ENCODE results near the gene DNAJC15. TPM values are rescaled to one million over a fixed set of nuclear protein-coding genes. Genes with fewer than 3 reads are reported as not detected.
A peak's percentile ranks its signal among the peaks of the same experiment; 100 is the strongest.

Gene DNAJC15
- total RNA-seq, 1 donor from 2014 or later, result 2.3 TPM

- intact Hi-C loops (cut with DNase I), result loop anchor here (1.0 kb wide), 1 partner anchor 31 kb away; the partner anchor contains the start of gene DNAJC15
- Histone ChIP-seq H3K27ac (peak within 1 kb of the TSS; percentile 42 to 70), H3K36me3 (no peaks in the 10 kb centered on the region), H3K27me3 (no peaks in the 10 kb centered on the region), H3K9me3 (no peaks in the 10 kb centered on the region), H3K4me1 (peaks cover 0 to 2% of the 10 kb centered on the region in 2 donors), H3K4me3 (peak within 1 kb of the TSS; percentile 71 to 83)
- peak in 1 of 2 donors; percentile 80 for DNase-seq (ENCODE audit: low spot score in 2 of 2)
- TF ChIP-seq CTCF (IDR thresholded peaks at IDR 0.05), result no peak
Observed at GRCh38 chr13:42991898-42992763, 31.3 kb upstream of the DNAJC15 start, which contains the start of gene EPSTI1. Gene EPSTI1 (minus strand): TSS chr13:42992241. CDS start chr13:42992165, 76 bp downstream.

- intact Hi-C loops (cut with DNase I), result loop anchor here (1.0 kb wide), 1 partner anchor 31 kb away; the partner anchor contains the start of gene DNAJC15
Observed at GRCh38 chr13:42992764-42993122, 30.6 kb upstream of the DNAJC15 start.

GRCh38 chr13:42994878-42995277 lies 28.5 kb upstream of the DNAJC15 start:
- no peaks in the 10 kb centered on the region for H3K36me3 ChIP-seq
- no peak for TF ChIP-seq CTCF (IDR thresholded peaks at IDR 0.05)
- H3K9me3 ChIP-seq, result no peaks in the 10 kb centered on the region
- no peak for DNase-seq (ENCODE audit: low spot score in 2 of 2)
- H3K4me1 ChIP-seq, result peaks cover 0 to 2% of the 10 kb centered on the region in 2 donors
- intact Hi-C loops (cut with DNase I), result no loop called here
- H3K4me3 ChIP-seq, result no peak overlapping the region
- no peaks in the 10 kb centered on the region for H3K27me3 ChIP-seq
- no peak overlapping the region for H3K27ac ChIP-seq

More at GRCh38 chr13:42992764-42993122, 30.6 kb upstream of the DNAJC15 start:
- no peaks in the 10 kb centered on the region for H3K36me3 ChIP-seq
- DNase-seq (ENCODE audit: low spot score in 2 of 2), result no peak
- H3K27me3 ChIP-seq, result no peaks in the 10 kb centered on the region
- H3K4me1 ChIP-seq, result peaks cover 0 to 2% of the 10 kb centered on the region in 2 donors
- no peaks in the 10 kb centered on the region for H3K9me3 ChIP-seq
- H3K4me3 ChIP-seq, result peak overlapping the region; percentile 71 to 83
- TF ChIP-seq CTCF (IDR thresholded peaks at IDR 0.05), result no peak
- peak overlapping the region in 1 of 2 donors; percentile 70 for H3K27ac ChIP-seq

GRCh38 chr13:42996584-42996983 lies 26.8 kb upstream of the DNAJC15 start:
- Histone ChIP-seq H3K27me3 (no peaks in the 10 kb centered on the region), H3K4me3 (no peak overlapping the region), H3K36me3 (no peaks in the 10 kb centered on the region), H3K9me3 (no peaks in the 10 kb centered on the region), H3K27ac (no peak overlapping the region), H3K4me1 (no peaks in the 10 kb centered on the region)
- no peak for DNase-seq (ENCODE audit: low spot score in 2 of 2)
- no peak for TF ChIP-seq CTCF (IDR thresholded peaks at IDR 0.05)
- intact Hi-C loops (cut with DNase I), result no loop called here

- Histone ChIP-seq H3K27ac (no peak overlapping the region), H3K9me3 (no peaks in the 10 kb centered on the region), H3K4me3 (no peak overlapping the region), H3K4me1 (no peaks in the 10 kb centered on the region), H3K27me3 (no peaks in the 10 kb centered on the region), H3K36me3 (no peaks in the 10 kb centered on the region)
- DNase-seq (ENCODE audit: low spot score in 2 of 2), result no peak
- intact Hi-C loops (cut with DNase I), result no loop called here
- no peak for TF ChIP-seq CTCF (IDR thresholded peaks at IDR 0.05)
Observed at GRCh38 chr13:42997381-42997780, 26.0 kb upstream of the DNAJC15 start.

All from ascending aorta (tissue), 2 donors.